Measurements from ENCODE around the gene C17orf114.

Gene C17orf114

DNA sequence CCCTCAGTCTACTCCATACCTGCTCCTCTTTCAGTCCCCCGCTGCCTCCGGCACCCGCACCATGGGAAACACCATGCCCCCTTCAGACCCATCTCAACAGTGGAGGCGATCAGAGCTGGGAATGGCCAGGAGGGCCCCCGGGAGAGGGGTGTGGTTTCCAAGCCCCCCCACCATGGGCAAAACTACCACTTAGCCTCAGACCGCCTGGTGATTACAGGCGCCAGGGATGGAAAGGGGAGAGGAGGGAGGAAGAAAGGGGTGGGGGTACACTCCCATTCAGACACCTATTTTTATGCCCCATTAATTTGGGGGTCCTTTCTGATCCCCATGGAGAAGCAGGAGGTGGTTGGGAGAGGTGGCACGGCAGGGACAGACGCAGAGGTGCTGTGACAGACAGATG is at the start of gene C17orf114:
TSS of gene C17orf114 (minus strand) at position 101 of the 400 bp plus-strand sequence.
- TF ChIP-seq, protein P1, sequence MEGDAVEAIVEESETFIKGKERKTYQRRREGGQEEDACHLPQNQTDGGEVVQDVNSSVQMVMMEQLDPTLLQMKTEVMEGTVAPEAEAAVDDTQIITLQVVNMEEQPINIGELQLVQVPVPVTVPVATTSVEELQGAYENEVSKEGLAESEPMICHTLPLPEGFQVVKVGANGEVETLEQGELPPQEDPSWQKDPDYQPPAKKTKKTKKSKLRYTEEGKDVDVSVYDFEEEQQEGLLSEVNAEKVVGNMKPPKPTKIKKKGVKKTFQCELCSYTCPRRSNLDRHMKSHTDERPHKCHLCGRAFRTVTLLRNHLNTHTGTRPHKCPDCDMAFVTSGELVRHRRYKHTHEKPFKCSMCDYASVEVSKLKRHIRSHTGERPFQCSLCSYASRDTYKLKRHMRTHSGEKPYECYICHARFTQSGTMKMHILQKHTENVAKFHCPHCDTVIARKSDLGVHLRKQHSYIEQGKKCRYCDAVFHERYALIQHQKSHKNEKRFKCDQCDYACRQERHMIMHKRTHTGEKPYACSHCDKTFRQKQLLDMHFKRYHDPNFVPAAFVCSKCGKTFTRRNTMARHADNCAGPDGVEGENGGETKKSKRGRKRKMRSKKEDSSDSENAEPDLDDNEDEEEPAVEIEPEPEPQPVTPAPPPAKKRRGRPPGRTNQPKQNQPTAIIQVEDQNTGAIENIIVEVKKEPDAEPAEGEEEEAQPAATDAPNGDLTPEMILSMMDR (IDR thresholded peaks at IDR 0.05) = no peak
- Histone ChIP-seq H3K9me3 (no peaks in the 10 kb centered on the region), H3K36me3 (peaks cover 17% of the 10 kb centered on the region), H3K4me3 (ENCODE audit: low read depth in 1 of 2, low read length in 1 of 2) (no peak within 1 kb of the TSS), H3K4me1 (ENCODE audit: control insufficient read depth in 1 of 2, insufficient read depth in 1 of 2, low read depth in 1 of 2, low read length in 1 of 2) (peaks cover 6% of the 10 kb centered on the region in 2 experiments), H3K27me3 (peaks cover 50% of the 10 kb centered on the region), H3K27ac (no peak within 1 kb of the TSS)

- no peak overlapping the region for H3K27ac ChIP-seq
- no peak overlapping the region for H3K4me3 ChIP-seq (ENCODE audit: low read depth in 1 of 2, low read length in 1 of 2)
- H3K9me3 ChIP-seq = no peaks in the 10 kb centered on the region
- H3K36me3 ChIP-seq = peaks cover 7% of the 10 kb centered on the region
- peaks cover 0 to 9% of the 10 kb centered on the region in 2 experiments for H3K4me1 ChIP-seq (ENCODE audit: control insufficient read depth in 1 of 2, insufficient read depth in 1 of 2, low read depth in 1 of 2, low read length in 1 of 2)
- H3K27me3 ChIP-seq = no peaks in the 10 kb centered on the region
- TF ChIP-seq, protein P1 (IDR thresholded peaks at IDR 0.05) = no peak
These were observed 49.0 kb upstream of the C17orf114 start for GRCh38 chr17:4851084-4851483.

DNA sequence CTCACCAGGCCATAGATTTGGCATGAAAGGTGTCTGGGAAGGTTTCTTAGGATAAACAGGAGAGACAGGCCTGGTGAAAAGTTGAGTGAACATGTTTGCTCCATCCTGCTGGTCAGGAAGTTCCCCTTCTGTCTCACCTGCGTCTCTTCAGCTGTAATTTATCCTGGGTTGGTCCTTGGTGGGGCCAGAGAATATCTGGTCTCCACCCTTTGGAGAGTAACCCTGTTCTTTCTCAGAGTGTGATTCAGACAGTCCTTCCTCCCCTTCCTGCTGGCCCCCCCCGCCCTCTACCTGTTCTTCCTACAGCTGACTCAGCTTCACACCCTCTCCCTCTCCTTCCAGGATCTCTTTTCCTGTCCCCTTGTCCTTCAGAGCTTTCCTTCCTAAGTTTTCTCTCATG is 48.1 kb upstream of the C17orf114 start:
- TF ChIP-seq, protein P1 (IDR thresholded peaks at IDR 0.05) = no peak
- Histone ChIP-seq H3K27me3 (no peaks in the 10 kb centered on the region), H3K27ac (no peak overlapping the region), H3K36me3 (peaks cover 7% of the 10 kb centered on the region), H3K4me3 (ENCODE audit: low read depth in 1 of 2, low read length in 1 of 2) (no peak overlapping the region), H3K4me1 (ENCODE audit: control insufficient read depth in 1 of 2, insufficient read depth in 1 of 2, low read depth in 1 of 2, low read length in 1 of 2) (peaks cover 5 to 16% of the 10 kb centered on the region in 2 experiments), H3K9me3 (no peaks in the 10 kb centered on the region)

DNA sequence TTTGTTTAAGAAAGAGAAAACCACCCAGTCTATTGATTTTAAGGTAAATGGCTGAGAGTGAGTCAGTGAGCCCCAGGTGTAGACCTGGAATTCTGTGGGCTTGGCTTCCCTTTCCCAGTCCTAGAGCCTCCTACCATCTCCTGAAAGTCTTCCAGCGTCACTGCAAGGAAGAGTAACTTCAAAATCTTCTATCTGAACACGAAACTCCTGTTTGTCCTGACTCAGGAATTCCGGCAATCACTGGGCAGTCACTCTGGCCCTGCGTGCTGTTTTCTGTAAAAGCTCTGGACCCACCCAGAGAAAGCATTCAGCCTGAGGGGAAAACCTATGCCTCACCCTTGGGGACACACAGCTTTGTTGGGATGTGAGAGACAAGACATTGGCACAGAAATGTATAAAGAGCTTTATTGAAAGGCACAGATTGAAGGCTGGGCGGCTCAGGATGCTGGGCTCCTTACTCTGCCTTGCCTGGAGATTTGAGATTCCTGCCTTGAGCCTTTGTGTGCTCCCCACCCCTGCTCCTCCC is 46.9 kb upstream of the C17orf114 start:
- TF ChIP-seq, protein P1 (IDR thresholded peaks at IDR 0.05) = no peak
- H3K36me3 ChIP-seq = peaks cover under 1% of the 10 kb centered on the region
- no peak overlapping the region for H3K4me3 ChIP-seq (ENCODE audit: low read depth in 1 of 2, low read length in 1 of 2)
- no peaks in the 10 kb centered on the region for H3K27me3 ChIP-seq
- no peak overlapping the region for H3K27ac ChIP-seq
- peaks cover 17 to 28% of the 10 kb centered on the region in 2 experiments for H3K4me1 ChIP-seq (ENCODE audit: control insufficient read depth in 1 of 2, insufficient read depth in 1 of 2, low read depth in 1 of 2, low read length in 1 of 2)
- no peaks in the 10 kb centered on the region for H3K9me3 ChIP-seq

GRCh38 chr17:4846635-4847390 is 44.7 kb upstream of the C17orf114 start:
- no peaks in the 10 kb centered on the region for H3K27me3 ChIP-seq
- no peaks in the 10 kb centered on the region for H3K36me3 ChIP-seq
- H3K27ac ChIP-seq = no peak overlapping the region
- H3K4me1 ChIP-seq (ENCODE audit: control insufficient read depth in 1 of 2, insufficient read depth in 1 of 2, low read depth in 1 of 2, low read length in 1 of 2) = peaks cover 38 to 49% of the 10 kb centered on the region in 2 experiments
- no peak overlapping the region for H3K4me3 ChIP-seq (ENCODE audit: low read depth in 1 of 2, low read length in 1 of 2)
- TF ChIP-seq, protein P1 (IDR thresholded peaks at IDR 0.05) = no peak
- no peaks in the 10 kb centered on the region for H3K9me3 ChIP-seq
